Loucy (cell line): Measurements from ENCODE around the gene UBQLN3.

Experiments used
- CTCF ChIP-seq: fragments of 200-600 bp; sonication (generic); conservative IDR thresholded peaks from 2 replicates; pipeline ENCODE4 v1.5.1; 2014; ENCODE audit warnings: mild to moderate bottlenecking, antibody characterized with exemption, low read length
- EZH2phosphoT487 ChIP-seq: fragments of 200-600 bp; IDR thresholded peaks from 2 replicates; pipeline ENCODE4 v1.6.1; 2018; ENCODE audit warnings: antibody characterized with exemption, mild to moderate bottlenecking, moderate library complexity, borderline replicate concordance

- TF ChIP-seq CTCF (no peak), EZH2phosphoT487 (no peak)
Measured at GRCh38 chr11:5499671-5500070, 10.1 kb downstream of the UBQLN3 start.
